ENCODE results near the gene TBC1D22A.

- TF ChIP-seq, protein P1, sequence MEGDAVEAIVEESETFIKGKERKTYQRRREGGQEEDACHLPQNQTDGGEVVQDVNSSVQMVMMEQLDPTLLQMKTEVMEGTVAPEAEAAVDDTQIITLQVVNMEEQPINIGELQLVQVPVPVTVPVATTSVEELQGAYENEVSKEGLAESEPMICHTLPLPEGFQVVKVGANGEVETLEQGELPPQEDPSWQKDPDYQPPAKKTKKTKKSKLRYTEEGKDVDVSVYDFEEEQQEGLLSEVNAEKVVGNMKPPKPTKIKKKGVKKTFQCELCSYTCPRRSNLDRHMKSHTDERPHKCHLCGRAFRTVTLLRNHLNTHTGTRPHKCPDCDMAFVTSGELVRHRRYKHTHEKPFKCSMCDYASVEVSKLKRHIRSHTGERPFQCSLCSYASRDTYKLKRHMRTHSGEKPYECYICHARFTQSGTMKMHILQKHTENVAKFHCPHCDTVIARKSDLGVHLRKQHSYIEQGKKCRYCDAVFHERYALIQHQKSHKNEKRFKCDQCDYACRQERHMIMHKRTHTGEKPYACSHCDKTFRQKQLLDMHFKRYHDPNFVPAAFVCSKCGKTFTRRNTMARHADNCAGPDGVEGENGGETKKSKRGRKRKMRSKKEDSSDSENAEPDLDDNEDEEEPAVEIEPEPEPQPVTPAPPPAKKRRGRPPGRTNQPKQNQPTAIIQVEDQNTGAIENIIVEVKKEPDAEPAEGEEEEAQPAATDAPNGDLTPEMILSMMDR (conservative IDR thresholded peaks at IDR 0.05; ENCODE audit: low read depth in 2 of 2), result no peak
- no peak for TF ChIP-seq EZH2phosphoT487 (IDR thresholded peaks at IDR 0.05; ENCODE audit: unreplicated experiment)
- TF ChIP-seq CREB1 (CRISPR knock-in tag; IDR thresholded peaks at IDR 0.05; ENCODE audit: low read depth), result no peak
- no peak for TF ChIP-seq POLR2AphosphoS5 (IDR thresholded peaks at IDR 0.05; ENCODE audit: low read depth)
- no peak for TF ChIP-seq EZH2 (IDR thresholded peaks at IDR 0.05; ENCODE audit: low read depth, unreplicated experiment)
- TF ChIP-seq, protein P2, sequence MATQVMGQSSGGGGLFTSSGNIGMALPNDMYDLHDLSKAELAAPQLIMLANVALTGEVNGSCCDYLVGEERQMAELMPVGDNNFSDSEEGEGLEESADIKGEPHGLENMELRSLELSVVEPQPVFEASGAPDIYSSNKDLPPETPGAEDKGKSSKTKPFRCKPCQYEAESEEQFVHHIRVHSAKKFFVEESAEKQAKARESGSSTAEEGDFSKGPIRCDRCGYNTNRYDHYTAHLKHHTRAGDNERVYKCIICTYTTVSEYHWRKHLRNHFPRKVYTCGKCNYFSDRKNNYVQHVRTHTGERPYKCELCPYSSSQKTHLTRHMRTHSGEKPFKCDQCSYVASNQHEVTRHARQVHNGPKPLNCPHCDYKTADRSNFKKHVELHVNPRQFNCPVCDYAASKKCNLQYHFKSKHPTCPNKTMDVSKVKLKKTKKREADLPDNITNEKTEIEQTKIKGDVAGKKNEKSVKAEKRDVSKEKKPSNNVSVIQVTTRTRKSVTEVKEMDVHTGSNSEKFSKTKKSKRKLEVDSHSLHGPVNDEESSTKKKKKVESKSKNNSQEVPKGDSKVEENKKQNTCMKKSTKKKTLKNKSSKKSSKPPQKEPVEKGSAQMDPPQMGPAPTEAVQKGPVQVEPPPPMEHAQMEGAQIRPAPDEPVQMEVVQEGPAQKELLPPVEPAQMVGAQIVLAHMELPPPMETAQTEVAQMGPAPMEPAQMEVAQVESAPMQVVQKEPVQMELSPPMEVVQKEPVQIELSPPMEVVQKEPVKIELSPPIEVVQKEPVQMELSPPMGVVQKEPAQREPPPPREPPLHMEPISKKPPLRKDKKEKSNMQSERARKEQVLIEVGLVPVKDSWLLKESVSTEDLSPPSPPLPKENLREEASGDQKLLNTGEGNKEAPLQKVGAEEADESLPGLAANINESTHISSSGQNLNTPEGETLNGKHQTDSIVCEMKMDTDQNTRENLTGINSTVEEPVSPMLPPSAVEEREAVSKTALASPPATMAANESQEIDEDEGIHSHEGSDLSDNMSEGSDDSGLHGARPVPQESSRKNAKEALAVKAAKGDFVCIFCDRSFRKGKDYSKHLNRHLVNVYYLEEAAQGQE (IDR thresholded peaks at IDR 0.05; ENCODE audit: unreplicated experiment), result no peak
Measured at GRCh38 chr22:47039356-47039755, 276.9 kb downstream of the TBC1D22A start.
